D721Med (cell line): ENCODE results near the gene LZTS2.

Experiments
- DNase-seq: peaks from one replicate; pipeline ENCODE4 v3.0.0; 2011; ENCODE audit warnings: low spot score; ENCODE audit not compliant: insufficient read length
- FAIRE-seq: peaks from 2 replicates; lab custom pipeline; 2011; peaks lifted over from hg19 to GRCh38; lab: Jason Lieb, UNC
- TF ChIP-seq, protein P1 (sequence below): IDR thresholded peaks from 2 replicates; pipeline ENCODE4 v1.5.1; 2012; ENCODE audit warnings: mild to moderate bottlenecking, control low read depth; ENCODE audit not compliant: insufficient read depth; ENCODE audit errors: missing control alignments

LZTS2 gene

DNA sequence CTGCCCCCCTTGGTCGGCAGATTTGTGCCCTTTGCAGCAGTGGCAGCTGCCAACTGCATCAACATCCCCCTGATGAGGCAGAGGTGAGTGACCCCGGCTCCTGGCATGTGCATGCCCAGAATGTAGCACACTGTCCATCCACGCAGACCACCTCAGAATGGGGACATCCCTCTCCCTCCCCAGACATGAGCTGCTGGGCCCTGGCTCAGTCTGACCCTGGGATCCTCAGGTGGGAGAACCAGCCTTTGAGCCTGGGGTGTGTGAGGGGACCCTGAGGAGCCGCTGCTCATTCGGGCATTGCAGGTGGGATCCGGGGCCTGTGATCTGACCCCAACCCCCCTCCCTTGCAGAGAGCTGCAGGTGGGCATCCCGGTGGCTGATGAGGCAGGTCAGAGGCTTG, 37.1 kb downstream of the LZTS2 start:
- DNase-seq, result no peak
- no peak for FAIRE-seq
- TF ChIP-seq, protein P1, sequence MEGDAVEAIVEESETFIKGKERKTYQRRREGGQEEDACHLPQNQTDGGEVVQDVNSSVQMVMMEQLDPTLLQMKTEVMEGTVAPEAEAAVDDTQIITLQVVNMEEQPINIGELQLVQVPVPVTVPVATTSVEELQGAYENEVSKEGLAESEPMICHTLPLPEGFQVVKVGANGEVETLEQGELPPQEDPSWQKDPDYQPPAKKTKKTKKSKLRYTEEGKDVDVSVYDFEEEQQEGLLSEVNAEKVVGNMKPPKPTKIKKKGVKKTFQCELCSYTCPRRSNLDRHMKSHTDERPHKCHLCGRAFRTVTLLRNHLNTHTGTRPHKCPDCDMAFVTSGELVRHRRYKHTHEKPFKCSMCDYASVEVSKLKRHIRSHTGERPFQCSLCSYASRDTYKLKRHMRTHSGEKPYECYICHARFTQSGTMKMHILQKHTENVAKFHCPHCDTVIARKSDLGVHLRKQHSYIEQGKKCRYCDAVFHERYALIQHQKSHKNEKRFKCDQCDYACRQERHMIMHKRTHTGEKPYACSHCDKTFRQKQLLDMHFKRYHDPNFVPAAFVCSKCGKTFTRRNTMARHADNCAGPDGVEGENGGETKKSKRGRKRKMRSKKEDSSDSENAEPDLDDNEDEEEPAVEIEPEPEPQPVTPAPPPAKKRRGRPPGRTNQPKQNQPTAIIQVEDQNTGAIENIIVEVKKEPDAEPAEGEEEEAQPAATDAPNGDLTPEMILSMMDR, result no peak

DNA sequence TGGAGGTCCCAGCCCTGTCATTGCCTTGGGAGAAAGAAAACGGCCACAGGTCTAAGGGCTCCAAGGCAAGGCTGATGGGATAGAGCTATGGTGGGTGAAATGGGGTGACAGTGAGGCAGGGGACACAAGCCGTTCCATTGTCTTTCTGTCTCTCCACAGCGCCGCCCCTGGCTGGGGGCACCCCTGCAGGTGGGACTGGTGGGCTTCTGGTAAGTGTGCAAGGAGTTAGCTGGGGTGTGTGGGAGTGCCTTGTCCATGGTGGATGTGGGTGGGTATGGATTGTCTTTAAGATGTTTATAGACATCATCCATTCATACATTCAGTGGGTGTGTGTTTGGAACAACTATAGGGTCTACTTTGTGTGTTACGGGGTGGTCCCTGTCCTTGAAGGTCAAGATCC, 38.9 kb downstream of the LZTS2 start:
- TF ChIP-seq, protein P1, result no peak
- FAIRE-seq, result no peak
- DNase-seq, result no peak

DNA sequence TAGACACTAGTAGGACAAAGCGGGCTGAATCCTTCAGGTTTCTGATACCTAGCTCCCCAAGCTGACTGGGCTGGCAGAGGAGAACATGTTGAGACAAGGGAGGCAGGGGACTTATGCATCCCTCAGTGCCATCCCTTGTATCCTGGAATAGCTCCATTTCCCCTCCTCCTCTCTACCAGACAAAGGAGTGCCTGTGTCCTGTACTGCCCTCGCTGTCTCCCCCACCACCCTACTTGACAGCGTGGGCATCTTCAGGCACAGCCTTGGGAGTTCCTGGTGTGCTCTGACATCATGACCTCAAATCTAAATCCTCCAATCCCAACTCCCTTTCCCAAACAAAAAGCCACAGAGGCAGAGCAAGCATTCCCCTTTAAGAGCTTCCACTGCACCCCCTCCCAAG, 40.5 kb downstream of the LZTS2 start:
- DNase-seq (no peak), FAIRE-seq (no peak)
- TF ChIP-seq, protein P1, result no peak

DNA sequence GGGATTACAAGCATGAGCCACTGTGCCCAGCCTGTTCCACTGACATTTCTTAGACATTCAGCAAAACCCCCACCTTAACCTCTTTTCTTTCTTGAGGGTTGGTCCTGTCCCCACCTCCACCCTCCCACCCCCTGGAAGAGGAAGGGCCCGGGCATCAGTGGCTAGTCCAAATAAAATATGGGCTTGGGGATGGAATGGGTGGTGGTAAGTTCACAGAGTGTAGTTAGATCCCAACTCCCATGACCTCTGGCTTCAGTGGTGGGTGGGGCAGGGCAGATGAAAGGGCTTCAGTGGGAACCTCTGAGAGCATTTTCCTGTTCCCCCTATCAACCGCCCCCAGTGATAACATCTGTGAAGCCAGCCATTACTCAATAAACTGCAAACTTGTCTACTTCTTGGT, 41.2 kb downstream of the LZTS2 start:
- TF ChIP-seq, protein P1, result no peak
- FAIRE-seq, result no peak
- no peak for DNase-seq

DNA sequence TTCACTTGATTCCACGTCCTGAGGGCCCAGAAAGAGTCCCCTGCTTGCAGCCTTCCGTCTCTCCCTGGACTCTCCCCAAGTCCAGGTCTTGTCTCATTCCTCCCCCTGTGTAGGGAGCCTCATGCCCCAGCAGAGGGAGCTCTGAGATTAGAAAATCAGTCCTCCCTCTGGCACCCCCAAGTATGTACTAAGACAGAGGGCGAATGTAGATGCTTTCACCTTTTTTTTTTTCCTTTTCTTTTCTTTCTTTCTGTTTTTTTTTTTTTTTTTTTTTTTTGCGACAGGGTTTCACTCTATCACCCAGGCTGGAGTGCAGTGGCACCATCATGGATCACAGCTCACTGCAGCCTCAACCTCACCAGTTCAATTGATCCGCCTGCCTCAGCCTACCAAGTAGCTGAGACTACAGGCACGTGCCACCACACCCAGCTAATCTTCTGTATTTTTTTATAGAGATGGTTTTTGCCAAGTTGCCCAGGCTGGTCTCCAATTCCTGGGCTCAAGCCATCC, 41.7 kb downstream of the LZTS2 start:
- no peak for FAIRE-seq

DNA sequence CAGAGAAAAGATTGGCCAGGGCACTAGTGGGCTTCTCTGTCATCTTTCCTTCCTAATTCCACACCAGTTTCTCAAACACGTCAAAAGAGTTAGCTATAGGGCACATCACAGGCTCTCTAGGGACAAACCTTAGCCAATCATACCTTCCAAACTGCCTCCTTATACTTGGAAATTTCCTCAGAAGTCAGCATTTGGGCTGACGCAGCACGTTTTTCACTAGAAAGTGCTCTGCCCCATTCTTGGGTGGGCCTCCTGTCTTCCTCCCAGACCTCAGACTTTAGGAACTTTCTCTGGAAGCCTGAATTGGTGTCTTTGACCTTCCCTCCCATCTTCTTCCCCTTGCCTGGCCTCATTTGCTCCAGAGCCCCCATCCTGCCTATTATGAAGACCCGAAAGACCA, 42.5 kb downstream of the LZTS2 start:
- DNase-seq, result no peak
- no peak for FAIRE-seq
- TF ChIP-seq, protein P1, result no peak

More for the DNA sequence above, 41.7 kb downstream of the LZTS2 start:
- TF ChIP-seq, protein P1, result peak; percentile 91
- peak; percentile 69 for DNase-seq

DNA sequence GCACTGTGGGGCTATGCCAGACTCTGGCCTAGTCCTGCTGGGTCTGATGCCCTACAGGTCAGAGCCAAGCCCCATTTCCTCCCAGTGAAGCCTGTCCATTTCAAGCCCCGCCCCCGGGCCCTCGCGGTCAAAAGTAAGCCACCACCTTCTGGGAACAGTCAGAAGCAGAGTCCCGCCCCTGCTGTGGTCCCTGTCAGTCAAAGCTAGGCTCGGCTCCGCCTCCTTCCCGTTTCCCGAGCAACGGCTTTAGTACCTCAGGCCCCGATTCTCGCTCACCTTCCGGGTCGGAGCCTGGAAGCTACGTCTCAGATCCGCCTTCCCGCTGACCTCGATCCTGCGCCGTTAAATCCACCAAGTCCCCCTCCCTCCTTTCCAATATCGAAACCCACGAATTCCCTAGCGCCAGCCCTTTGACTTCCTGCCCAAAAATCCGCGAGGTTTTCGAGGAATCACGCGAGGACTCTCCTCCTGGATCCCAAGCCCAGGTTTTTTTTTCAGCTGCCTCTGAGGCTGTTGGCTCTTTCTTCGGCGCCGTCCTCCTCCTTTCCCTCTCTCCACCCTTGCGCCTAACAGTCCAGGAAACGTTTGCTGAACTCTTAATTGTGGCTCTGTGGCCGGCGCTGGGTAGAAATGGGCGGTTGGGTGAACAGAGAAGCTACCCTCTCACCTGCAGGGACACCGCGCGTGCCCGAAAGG, 43.2 kb downstream of the LZTS2 start:
- DNase-seq (peak; percentile 70), FAIRE-seq (peak; percentile 61)
- TF ChIP-seq, protein P1, result no peak
